MM.1S (cell line): ENCODE results near the gene OR4D2.

Experiments
- DNase-seq: peaks from one replicate; pipeline ENCODE4 v3.0.0-alpha.2; 2015
- H2AFZ ChIP-seq: fragments of 300-600 bp; sonication (generic); 2 replicates; pipeline ENCODE4 v1.6.0; 2016; ENCODE audit warnings: antibody characterized with exemption, low read length
- H3F3A ChIP-seq: fragments of 300-600 bp; sonication (generic); 2 replicates; pipeline ENCODE4 v1.6.1; 2016; ENCODE audit warnings: mild to moderate bottlenecking, antibody characterized with exemption, low read length, moderate library complexity, mixed read lengths; ENCODE audit not compliant: insufficient read depth
- H3K27ac ChIP-seq: fragments of 300-600 bp; sonication (generic); 2 replicates; pipeline ENCODE4 v1.5.1; 2016; ENCODE audit warnings: mild to moderate bottlenecking, low read length
- H3K27me3 ChIP-seq: fragments of 300-600 bp; sonication (generic); replicated peaks from 2 replicates; pipeline ENCODE4 v1.6.0; 2016; ENCODE audit warnings: low read length; ENCODE audit not compliant: insufficient read depth
- H3K36me3 ChIP-seq: fragments of 300-600 bp; sonication (generic); replicated peaks from 2 replicates; pipeline ENCODE4 v1.6.1; 2016; ENCODE audit warnings: mild to moderate bottlenecking, low read length, mixed read lengths; ENCODE audit not compliant: insufficient read depth
- H3K4me1 ChIP-seq: fragments of 300-600 bp; sonication (generic); 2 replicates; pipeline ENCODE4 v1.6.1; 2016; ENCODE audit warnings: low read length, mixed read lengths
- H3K4me2 ChIP-seq: fragments of 300-600 bp; sonication (generic); 2 replicates; pipeline ENCODE4 v1.6.0; 2016; ENCODE audit warnings: low read depth, low read length
- H3K4me3 ChIP-seq: fragments of 300-600 bp; sonication (generic); 2 replicates; pipeline ENCODE4 v1.5.1; 2016; ENCODE audit warnings: low read length, mixed read lengths
- H3K79me2 ChIP-seq: fragments of 300-600 bp; sonication (generic); 2 replicates; pipeline ENCODE4 v1.6.1; 2016; ENCODE audit warnings: mixed run types, low read length, mixed read lengths
- H3K9ac ChIP-seq: fragments of 300-600 bp; sonication (generic); 2 replicates; pipeline ENCODE4 v1.6.1; 2016; ENCODE audit warnings: low read length, mixed read lengths
- H3K9me2 ChIP-seq: fragments of 300-600 bp; sonication (generic); replicated peaks from 2 replicates; pipeline ENCODE4 v1.6.1; 2016; ENCODE audit warnings: mild to moderate bottlenecking, low read length, mixed read lengths; ENCODE audit not compliant: insufficient read depth
- H3K9me3 ChIP-seq: fragments of 300-600 bp; sonication (generic); replicated peaks from 2 replicates; pipeline ENCODE4 v1.6.1; 2016; ENCODE audit warnings: mild to moderate bottlenecking, low read length, mixed read lengths; ENCODE audit not compliant: insufficient read depth
- H4K20me1 ChIP-seq: fragments of 300-600 bp; sonication (generic); 2 replicates; pipeline ENCODE4 v1.6.1; 2016; ENCODE audit warnings: mild to moderate bottlenecking, low read length, moderate library complexity, mixed read lengths; ENCODE audit not compliant: insufficient read depth
- CTCF ChIP-seq: fragments of 300-600 bp; sonication (generic); IDR thresholded peaks from 2 replicates; pipeline ENCODE4 v1.5.1; 2016; ENCODE audit warnings: antibody characterized with exemption, low read length, mixed read lengths
- EZH2 ChIP-seq: fragments of 300-600 bp; sonication (generic); optimal IDR thresholded peaks from 2 replicates; pipeline ENCODE3; 2017; ENCODE audit warnings: low read depth, mild to moderate bottlenecking, antibody characterized with exemption, low read length, mixed read lengths
- EZH2phosphoT487 ChIP-seq: fragments of 300-600 bp; sonication (generic); IDR thresholded peaks from 2 replicates; pipeline ENCODE4 v1.6.1; 2018; ENCODE audit warnings: antibody characterized with exemption, low read length

Gene OR4D2

GRCh38 chr17:58147930-58148434 lies 18.8 kb upstream of the OR4D2 start, which contains the start of gene OR4D1:
Gene OR4D1, plus strand, starts transcription at chr17:58148384. Its CDS starts 6,770 bp downstream, at chr17:58155154.
- H3K9me3 ChIP-seq: no peaks in the 10 kb centered on the region; the same call in 1 of the 2 replicates
- H3K79me2 ChIP-seq: no peaks in the 10 kb centered on the region
- H3K4me2 ChIP-seq: no peak within 1 kb of the TSS
- H3K36me3 ChIP-seq: no peaks in the 10 kb centered on the region
- DNase-seq: no peak
- no peak for TF ChIP-seq EZH2phosphoT487
- TF ChIP-seq CTCF: no peak
- no peak for TF ChIP-seq EZH2
- H3K27ac ChIP-seq: no peak within 1 kb of the TSS
- H3K27me3 ChIP-seq: no peaks in the 10 kb centered on the region; the same call in 1 of the 2 replicates
- no peaks in the 10 kb centered on the region for H4K20me1 ChIP-seq
- no peak within 1 kb of the TSS for H3K4me3 ChIP-seq
- H2AFZ ChIP-seq: no peak within 1 kb of the TSS
- H3K9ac ChIP-seq: no peak within 1 kb of the TSS
- no peaks in the 10 kb centered on the region for H3F3A ChIP-seq
- peaks cover 6% of the 10 kb centered on the region for H3K4me1 ChIP-seq
- H3K9me2 ChIP-seq: no peaks in the 10 kb centered on the region

GRCh38 chr17:58148609-58149008 lies 18.2 kb upstream of the OR4D2 start:
- H3K79me2 ChIP-seq: no peaks in the 10 kb centered on the region
- H3K27me3 ChIP-seq: no peaks in the 10 kb centered on the region; the same call in 1 of the 2 replicates
- TF ChIP-seq EZH2phosphoT487 (no peak), CTCF (no peak), EZH2 (no peak)

GRCh38 chr17:58150394-58150793 lies 16.4 kb upstream of the OR4D2 start:
- TF ChIP-seq CTCF (no peak), EZH2 (no peak), EZH2phosphoT487 (no peak)
- no peak overlapping the region for H2AFZ ChIP-seq
- no peak overlapping the region for H3K4me3 ChIP-seq
- DNase-seq: no peak
- no peak overlapping the region for H3K27ac ChIP-seq
- peaks cover 19% of the 10 kb centered on the region for H3K4me1 ChIP-seq
- H3K9me2 ChIP-seq: no peaks in the 10 kb centered on the region
- H4K20me1 ChIP-seq: no peaks in the 10 kb centered on the region
- no peaks in the 10 kb centered on the region for H3K36me3 ChIP-seq
- no peaks in the 10 kb centered on the region for H3K79me2 ChIP-seq
- H3K9me3 ChIP-seq: no peaks in the 10 kb centered on the region
- H3F3A ChIP-seq: no peaks in the 10 kb centered on the region
- H3K27me3 ChIP-seq: no peaks in the 10 kb centered on the region; the same call in 1 of the 2 replicates
- H3K4me2 ChIP-seq: no peak overlapping the region
- H3K9ac ChIP-seq: no peak overlapping the region

More at GRCh38 chr17:58148609-58149008, 18.2 kb upstream of the OR4D2 start:
- Histone ChIP-seq H2AFZ (no peak overlapping the region), H4K20me1 (no peaks in the 10 kb centered on the region), H3K4me1 (peaks cover 13% of the 10 kb centered on the region), H3K9me2 (no peaks in the 10 kb centered on the region), H3K36me3 (no peaks in the 10 kb centered on the region), H3K4me2 (no peak overlapping the region), H3K9me3 (no peaks in the 10 kb centered on the region; the same call in 1 of the 2 replicates), H3K9ac (no peak overlapping the region), H3F3A (no peaks in the 10 kb centered on the region), H3K27ac (no peak overlapping the region), H3K4me3 (no peak overlapping the region)
- DNase-seq: no peak
